ENCODE measurements around the gene ODF2L.
"Not testable (repeated sequence)": the region's sequence is repeated elsewhere in the genome, so short reads cannot be mapped to it uniquely, and the experiment has no call there.

The ODF2L gene

DNA sequence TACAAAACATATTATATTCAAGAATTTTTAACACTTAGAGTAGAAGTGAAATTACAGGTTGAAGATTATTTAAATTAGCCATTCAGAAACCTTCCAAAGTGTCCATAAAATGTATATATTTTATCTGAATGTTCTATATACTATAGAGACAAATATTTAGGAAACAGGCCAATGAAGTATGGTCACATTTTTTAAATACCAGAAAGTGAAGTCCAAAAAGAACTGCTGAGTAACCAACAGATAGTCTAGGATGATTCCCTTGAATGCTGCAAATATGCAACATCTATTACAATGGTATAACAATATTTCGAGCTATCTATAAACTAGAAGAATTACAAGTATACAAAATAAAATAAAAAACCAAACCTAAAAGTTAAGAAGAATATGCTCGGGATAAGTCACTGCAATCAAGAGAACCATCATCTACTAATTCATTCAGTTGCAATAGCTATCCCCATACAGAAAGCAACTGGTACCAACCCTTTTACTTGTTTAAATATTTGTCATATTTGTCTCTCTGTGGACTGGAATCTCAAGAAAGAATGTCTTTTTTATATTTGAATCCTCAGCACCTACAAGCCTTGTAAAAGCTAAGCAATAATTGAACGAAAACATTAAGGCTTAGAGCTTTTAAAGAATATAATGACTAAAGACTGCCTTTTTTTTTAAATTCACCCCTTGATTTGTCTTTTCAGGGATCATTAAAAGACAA, 8.1 kb downstream of the ODF2L start:
- no peak for DNase-seq (ENCODE audit: low spot score)

DNA sequence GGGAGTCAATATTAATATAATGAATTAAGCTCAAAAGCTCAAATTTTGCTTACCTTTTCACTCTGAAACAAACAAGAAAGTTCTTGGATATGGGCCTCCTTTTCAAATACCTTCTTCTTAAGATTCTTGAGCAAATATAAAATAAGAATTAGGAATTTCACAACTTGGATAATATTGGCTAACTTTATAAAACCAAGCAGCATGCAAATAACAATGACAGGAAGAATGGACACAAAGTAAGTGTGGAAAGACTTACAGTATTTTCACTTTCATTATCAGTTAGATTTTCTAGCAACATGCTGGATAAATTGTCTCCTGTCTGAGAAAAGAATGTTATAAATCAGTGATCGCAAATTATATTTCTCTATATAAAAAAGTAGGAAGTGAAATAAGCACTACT, 13.2 kb downstream of the ODF2L start:
- DNase-seq (ENCODE audit: low spot score): no peak

DNA sequence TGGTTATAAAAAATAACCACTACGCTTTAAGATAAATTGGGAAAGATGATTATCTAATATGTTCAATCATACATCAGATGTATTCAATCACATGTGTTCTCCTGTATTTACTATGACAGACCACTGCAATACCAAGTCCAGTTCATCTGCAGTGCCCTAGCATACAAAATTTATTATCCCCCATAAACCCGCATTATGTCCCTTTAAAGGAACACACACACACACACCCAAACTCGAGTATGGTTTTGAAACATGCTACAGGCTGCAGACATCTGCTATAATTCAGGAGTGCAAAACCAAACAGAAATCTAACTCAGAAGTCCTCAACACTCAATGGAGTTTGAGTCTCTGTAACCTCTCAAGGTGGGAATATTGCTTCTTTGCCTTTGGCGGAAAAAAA, 14.9 kb downstream of the ODF2L start:
- no peak for DNase-seq (ENCODE audit: low spot score)

DNA sequence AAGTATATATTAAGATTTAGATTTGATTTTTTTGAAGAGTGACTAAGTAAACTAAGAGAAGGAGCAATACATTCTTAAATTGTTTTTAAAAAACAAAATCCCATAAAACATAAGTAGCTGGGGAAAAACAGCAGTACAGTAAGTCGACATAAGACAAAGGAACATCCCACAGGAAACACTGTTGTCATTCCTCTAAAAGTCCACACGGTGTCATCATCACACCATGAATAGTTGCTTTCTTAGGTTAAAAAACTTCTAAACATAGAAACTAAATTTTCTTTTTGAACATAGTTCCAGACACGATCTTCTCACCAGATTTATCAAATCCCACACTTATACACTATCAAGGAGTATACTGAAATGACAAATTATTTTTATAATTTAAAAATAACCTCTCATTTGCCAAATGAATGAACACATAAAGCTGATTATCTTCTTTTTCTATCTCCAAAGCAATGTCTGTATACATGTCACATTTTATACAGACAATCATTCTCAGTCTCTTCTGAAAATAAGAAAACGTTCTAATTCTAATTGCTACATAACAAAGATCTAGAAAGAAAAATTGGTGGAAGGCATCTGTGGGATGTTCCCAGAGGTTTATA, 15.8 kb downstream of the ODF2L start:
- peak; percentile 68 for DNase-seq (ENCODE audit: low spot score)

DNA sequence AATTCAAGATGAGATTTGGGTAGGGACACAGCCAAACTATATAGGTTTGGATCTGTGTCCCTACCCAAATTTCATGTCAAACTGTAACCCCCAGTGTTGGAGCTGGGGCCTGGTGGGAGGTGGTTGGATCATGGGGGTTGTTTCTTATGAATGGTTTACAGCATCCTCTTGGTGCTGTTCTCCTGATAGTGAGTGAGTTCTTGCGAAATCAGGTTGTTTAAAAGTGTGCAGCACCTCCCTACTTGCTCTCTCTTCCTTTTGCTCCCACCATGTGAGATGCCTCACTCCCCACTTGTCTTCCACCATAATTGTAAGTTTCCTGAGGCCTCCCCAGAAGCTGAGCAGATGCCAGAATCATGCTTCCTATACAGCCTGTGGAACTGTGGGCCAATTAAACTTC, 17.3 kb downstream of the ODF2L start:
- no peak for DNase-seq (ENCODE audit: low spot score)

DNA sequence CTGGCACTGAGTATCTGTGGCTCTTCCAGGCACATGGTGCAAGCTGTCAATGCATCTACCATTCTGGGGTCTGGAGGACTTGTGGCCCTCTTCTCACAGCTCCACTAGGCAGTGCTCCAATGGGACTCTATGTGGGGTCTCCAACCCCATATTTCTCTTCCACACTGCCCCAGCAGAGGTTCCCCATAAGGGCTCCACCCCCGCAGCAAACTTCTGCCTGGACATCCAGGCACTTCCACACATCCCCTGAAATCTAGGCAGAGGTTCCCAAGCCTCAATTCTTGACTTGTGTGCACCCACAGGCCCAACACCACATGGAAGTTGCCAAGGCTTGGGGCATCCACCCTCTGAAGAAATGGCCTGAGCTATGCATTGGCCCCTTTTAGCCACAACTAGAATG, 18.8 kb downstream of the ODF2L start:
- DNase-seq (ENCODE audit: low spot score): no peak

DNA sequence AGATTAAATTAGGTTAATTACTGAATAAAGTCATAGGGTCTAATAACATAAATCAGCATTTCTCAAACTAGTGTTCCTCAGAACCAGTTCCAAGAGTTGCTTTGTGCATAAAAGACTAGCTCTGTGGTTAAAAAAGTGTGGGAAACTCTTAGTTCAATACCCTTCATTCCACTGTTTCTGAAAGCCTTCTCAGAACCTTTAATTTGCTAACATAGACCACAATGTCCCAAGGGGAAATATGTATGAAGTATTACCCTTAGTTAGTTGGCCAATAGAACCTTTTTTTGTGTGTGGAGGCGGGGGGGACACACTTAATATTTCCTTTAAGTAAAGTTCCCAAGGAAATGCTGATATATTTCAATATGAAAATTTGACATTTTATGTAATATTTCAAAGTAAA, 20.4 kb downstream of the ODF2L start:
- DNase-seq (ENCODE audit: low spot score): no peak

DNA sequence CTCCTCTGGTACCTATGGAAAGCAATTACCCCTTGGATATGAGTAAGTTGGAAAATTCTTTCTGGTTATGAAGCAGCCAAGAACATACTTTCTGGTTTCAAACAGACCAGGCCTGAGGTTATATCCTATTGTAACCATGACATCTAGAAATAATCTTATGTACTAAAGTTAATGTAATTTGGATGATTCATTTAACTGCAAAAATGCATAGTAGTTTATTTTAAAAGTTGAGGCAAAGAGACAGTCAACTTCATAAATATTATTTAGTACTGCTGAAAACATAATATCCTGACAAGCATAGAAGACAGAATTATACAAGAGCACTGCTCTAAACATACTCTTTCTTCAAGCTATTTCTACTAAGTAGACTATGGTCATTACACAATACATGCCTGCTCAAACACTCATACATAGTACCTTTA, 25.5 kb downstream of the ODF2L start:
- no peak for DNase-seq (ENCODE audit: low spot score)

DNA sequence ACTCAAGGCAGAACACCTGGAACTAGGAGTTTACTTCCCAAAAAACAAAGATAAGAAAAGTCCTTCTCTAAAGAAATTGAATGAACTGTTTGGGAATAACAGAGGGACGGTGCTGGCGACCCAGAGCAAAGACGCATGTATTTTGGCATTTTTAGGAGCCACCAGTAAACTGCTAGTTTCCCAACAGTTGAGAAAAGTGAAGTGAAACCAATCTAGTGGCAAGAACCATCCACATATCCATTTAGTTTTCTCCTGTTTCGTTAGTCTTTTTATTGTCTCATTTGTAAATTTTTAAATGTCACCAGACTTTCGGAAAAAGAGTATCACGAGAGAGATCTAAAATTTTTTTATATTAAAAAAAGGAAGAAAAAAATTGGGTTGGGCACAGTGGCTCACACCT, 30.2 kb downstream of the ODF2L start:
- DNase-seq (ENCODE audit: low spot score): no peak

DNA sequence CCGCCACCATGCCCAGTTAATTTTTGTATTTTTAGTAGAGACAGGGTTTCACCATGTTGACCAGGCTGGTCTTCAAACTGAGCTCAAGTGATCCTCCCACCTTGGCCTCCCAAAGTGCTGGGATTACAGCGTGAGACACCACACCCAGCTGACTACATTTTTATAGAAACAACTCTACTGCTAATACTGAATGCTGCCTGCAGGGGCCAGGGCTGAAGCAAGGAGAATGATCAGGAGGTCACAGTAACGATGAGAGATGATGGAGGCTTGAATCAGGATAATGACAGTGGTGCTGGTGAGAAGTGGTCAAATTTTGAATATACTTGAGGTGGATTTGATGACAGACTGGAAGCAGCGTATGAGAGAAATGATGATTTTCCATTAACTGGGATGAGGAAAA, 33.3 kb downstream of the ODF2L start:
- DNase-seq (ENCODE audit: low spot score): no peak

DNA sequence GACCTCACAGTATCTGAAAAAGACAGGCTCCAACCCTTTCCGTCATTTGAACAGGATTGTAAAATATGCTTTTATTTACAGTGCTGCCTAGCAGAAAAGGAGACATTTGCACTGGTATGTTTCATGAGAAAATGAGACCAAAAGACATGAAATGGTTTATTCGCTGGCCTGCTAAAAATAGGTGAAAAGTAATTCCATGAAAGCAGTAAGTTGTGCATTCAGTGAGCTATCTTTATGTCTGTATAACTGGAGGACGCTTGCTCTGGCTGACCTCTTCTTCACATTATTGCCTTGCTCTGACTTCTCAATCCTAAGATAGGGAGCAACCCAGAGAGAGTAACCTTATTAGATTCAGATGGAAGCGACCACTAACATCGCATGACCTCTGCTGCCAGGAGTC, 38.3 kb downstream of the ODF2L start:
- no peak for DNase-seq (ENCODE audit: low spot score)

DNA sequence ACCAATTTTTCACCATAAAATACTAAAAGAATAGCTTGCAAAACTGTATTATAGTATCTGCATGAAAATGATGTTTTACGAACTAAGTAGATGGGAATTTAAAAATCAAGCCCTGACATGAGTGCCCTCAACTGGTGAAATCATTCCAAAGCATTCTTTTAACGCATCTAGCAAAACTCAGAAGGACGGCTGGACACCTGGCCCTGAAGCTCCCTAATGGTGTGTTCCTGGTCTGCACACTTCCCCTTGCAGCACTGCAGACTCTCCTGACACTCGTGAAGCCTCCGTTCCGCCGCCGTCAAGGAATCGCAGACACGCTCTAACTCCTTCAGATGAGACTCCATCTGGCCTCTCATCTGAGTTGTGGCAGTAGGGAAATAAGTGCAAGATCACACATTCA, 39.9 kb downstream of the ODF2L start:
- DNase-seq (ENCODE audit: low spot score): no peak

DNA sequence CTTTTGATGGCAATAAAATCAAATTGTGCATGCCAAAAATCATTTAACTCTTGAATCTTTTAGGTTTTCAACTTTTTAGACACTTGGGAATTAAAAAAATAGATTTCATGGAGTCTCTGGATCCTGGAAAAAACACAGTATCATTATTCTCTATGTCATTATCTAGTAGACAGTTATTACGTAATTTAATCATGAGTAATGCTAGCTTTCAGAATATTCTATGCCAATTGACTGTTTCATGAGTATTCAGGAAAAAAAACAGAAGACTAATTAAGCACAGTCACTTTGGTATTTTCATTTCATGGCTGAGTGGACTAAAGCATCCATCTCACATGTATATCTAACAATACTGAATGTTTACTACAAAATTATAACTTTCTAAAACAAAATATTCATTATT, 44.0 kb downstream of the ODF2L start:
- no peak for DNase-seq (ENCODE audit: low spot score)

DNA sequence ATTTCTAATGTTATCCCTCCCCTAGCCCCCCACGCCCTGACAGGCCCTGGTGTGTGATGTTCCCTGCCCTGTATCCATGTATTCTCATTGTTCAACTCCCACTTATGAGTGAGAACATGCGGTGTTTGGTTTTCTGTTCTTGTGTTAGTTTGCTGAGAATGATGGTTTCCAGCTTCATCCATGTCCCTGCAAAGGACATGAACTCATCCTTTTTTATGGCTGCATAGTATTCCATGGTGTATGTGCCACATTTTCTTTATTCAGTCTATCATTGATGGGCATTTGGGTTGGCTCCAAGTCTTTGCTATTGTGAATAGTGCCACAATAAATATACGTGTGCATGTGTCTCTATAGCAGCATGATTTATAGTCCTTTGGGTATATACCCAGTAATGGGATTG, 45.9 kb downstream of the ODF2L start:
- not testable (repeated sequence) for DNase-seq (ENCODE audit: low spot score)

DNA sequence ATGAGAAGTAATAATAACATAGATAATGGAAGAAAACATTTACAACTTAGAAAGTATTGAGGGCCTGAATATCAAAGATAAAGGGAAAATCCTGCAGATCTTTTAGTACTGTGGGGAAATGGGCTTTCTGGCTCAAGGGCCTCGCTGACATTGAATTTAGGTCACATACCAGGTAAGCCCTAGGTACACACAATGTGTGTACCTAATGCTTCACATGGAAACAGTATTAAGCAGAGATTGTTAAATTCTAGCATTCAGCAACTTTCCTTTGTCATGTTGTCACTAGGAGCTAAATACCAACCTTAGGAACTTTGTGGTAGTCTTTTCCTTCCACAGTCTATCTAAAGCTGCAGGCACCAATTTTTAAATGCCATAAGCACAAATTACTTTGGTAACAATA, 49.7 kb downstream of the ODF2L start:
- DNase-seq (ENCODE audit: low spot score): no peak

DNA sequence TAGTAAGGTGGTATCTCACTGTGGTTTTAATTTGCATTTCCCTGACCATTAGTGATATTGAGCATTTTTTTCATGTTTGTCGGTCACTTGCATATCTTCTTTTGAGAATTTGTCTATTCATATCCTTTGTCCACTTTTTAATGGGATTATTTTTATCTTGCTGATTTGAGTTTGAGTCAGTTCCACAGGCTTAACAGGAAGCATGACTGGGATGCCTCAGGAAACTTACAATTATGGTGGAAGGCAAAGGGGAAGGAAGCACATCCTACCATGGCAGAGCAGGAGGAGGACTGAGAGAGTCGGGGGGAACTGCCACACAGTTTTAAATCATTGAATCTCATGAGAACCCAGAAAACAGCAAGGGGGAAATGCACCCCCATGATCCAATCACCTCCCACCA, 51.1 kb downstream of the ODF2L start:
- DNase-seq (ENCODE audit: low spot score): no peak

DNA sequence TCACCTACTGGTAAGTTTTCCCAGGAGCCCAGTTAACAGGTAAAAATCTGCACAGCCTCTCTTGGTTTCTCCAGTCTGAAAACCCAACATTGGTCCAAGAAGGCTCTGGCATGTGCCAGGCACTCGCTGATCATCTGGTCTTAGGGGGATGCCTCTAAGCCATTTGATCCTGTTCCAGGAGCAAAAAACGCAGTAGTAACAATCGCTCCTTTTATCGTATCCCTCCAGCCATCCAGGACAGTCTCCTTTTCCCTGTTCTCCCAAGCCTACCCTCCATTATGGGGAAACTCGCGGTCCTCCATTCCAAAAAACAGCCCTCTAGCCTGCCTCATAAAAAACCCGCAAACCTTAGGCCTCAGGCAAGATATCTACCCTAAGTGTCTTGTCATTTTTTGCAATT, 56.2 kb downstream of the ODF2L start:
- DNase-seq (ENCODE audit: low spot score): no peak

DNA sequence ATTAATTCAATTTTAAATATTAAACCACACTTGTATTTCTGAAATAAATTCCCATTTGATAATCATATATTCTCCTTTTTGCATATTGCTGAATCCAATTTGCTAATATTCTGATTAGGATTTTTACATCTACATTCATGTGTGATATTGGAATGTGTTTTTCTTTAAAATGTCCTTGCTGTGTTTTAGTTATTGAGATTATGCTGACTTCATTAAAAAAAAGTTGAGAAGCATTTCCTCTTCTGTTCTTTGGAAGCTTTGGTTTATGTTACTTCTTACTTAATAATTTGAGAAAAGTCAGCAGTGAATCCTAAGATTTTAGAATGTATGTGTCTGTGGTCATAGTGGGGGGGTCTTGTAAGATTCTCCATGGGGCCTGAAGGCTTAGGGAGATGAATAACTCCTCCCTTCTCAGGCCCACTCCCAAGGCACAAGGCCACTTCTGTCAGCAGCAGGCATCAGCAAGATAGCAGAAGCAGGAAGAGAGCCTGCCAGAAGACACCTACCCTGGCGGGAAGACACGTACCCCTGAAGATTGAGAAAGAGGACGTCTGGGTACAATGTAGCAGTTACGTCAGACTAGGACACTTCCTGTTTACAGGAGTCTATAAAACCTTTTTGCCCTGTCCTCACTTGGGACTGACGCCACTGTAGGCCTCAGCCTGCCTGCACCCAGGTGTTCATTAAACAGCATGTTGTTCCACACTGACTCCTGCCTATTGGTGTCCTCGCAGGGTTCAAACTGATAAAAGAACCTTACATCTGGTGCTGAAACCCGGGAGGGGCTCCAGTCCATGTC, 56.9 kb downstream of the ODF2L start:
- no peak for DNase-seq (ENCODE audit: low spot score)

DNA sequence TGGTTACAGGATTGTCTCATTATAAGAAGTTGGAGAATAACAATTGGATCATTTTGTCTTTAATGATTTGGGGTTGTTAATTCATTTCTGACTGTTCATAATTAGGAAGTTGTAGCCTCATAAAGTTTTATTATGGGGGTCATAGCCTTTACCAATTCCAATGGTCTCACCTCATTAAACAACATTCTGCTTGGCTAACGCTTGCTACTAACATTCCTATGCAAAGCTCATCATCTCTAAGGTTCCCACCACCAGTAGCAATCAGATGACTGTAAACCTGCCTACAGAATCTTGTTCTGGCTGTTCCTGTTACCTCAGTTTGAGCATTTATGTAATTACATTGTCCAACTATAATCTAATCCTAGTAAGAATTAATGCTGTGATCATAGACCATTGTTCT, 60.2 kb downstream of the ODF2L start:
- DNase-seq (ENCODE audit: low spot score): no peak

DNA sequence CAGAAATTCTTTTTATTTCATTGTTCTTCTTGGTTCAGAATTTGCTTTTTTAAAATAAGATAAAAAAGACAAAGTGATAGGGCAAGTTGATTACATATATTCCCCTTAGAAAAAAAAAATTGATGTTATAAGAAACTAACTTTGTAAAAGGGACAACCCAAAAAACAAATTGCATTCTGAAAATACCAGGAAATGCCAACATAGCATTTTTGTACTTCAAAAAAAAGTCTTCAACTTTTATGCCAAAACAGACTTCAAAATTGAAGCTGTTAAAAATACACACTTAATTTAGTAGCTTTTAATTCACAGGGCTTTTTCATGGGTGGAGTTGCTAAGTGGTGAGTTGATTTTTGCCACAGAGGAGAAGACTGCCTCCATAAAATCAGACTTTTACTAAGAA, 70.9 kb downstream of the ODF2L start:
- no peak for DNase-seq (ENCODE audit: low spot score)

DNA sequence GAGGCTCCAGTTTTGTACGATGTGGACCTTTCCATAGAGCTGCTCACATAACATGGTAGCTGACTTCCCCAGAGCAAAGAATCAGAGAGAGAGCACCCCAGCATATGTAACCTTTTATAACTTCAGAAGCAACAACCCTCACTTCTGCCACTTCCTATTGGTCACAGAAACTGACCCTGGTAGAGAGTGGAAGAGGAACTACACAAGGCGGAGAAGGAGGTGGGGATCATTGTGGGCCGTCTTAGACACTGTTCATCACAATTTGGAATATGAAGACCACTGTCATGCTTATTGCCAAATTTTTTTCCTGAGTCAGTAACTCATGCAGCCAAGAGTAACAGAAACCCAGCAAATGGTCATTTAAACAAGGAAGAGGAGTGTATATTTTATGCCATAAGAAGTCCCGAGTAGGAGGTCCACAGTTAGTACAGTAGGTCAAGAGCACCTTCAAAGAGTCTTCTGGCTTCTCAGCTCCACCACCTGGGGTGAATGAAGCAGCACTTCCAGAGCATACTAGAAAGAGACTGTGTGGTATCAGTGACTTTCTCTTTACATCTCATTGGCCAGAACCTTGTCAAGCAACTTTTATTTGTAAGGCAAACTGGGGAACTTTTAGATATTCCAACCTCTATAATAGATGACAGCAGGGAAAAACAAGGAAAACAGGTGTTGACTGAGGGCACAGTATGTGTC, 71.8 kb downstream of the ODF2L start:
- DNase-seq (ENCODE audit: low spot score): no peak

DNA sequence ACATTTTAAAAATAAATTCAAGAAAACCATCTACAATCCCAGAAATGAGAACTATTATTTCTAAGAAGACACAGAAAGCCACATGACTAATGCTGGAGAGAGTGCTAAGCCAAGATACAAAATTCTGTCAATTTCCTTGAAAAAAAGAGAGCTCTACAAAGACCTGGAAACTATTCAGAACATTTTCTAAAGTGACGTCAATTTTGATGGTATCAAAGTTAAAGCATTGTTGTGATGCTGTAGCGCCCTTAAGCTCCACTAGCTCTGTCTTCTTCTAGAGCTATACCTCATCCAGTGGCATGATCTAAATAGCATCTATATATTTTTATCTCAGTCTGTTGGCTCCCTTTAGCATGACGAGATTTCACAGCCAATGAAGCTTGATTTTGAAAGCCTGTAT, 73.9 kb downstream of the ODF2L start:
- no peak for DNase-seq (ENCODE audit: low spot score)

DNA sequence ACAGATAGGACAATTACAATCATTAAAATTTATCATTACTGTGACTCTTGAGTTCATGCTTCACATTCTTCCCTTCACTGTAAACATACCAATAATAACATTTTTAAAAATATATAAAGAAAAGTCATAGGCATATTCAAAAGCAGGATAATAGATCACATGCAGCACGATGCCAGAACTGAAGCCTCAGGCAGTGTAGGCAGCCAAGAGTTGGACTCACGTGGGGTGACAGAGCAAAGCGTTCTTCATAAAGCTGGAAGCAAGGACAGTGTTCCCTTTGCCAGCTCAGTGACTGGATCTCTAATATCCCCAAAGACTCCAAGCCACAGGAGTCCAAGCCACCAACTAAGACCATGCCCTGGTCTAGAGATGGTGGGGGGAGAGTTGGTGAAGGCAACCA, 77.7 kb downstream of the ODF2L start:
- no peak for DNase-seq (ENCODE audit: low spot score)

All from hematopoietic multipotent progenitor cell treated with erythropoietin and hydrocortisone succinate and interleukin-3 and kit ligand, for 17 days (in vitro differentiated cells).